Keratinocyte (primary cell): ENCODE data around the gene CEP170B. TPM values are rescaled to one million over a fixed set of nuclear protein-coding genes. Genes with fewer than 3 reads are reported as not detected.

Experiments used
- DNase-seq: peaks from one replicate; pipeline ENCODE4 v3.0.0-alpha.2; 2011; ENCODE audit warnings: low read depth, missing footprints, low spot score
- FAIRE-seq: peaks from 2 replicates; lab custom pipeline; 2011; peaks lifted over from hg19 to GRCh38; lab: Jason Lieb, UNC
- H2AFZ ChIP-seq: 2 replicates; pipeline ENCODE4 v1.6.0; 2012; ENCODE audit warnings: low read length, control low read depth, inconsistent platforms; ENCODE audit not compliant: control insufficient read depth
- H3K27ac ChIP-seq: 2 replicates; pipeline ENCODE4 v1.5.1; 2011; ENCODE audit warnings: low read length; ENCODE audit not compliant: control insufficient read depth, insufficient read depth
- H3K27me3 ChIP-seq: 3 replicates; pipeline ENCODE4 v1.6.0; 2011; ENCODE audit warnings: low read length; ENCODE audit not compliant: control insufficient read depth, insufficient read depth; ENCODE audit errors: extremely low read depth
- H3K36me3 ChIP-seq, 2 experiments: 2 replicates in 1 of 2; 3 replicates in 1 of 2; pipeline ENCODE4 v1.5.1; 2011; ENCODE audit warnings: low read length in 2 of 2, mild to moderate bottlenecking in 1 of 2; ENCODE audit not compliant: control insufficient read depth in 2 of 2, insufficient read depth in 2 of 2; ENCODE audit errors: extremely low read depth in 1 of 2
- H3K4me1 ChIP-seq: 3 replicates; pipeline ENCODE4 v1.5.1; 2011; ENCODE audit warnings: low read length; ENCODE audit not compliant: control insufficient read depth, insufficient read depth; ENCODE audit errors: extremely low read depth
- H3K4me2 ChIP-seq: 3 replicates; pipeline ENCODE4 v1.6.0; 2011; ENCODE audit warnings: low read depth, low read length; ENCODE audit not compliant: control insufficient read depth, insufficient read depth; ENCODE audit errors: extremely low read depth
- H3K4me3 ChIP-seq, 3 experiments: fragments of 200-600 bp in 1 of 3; sonication (generic) in 1 of 3; 2 replicates in 2 of 3; 3 replicates in 1 of 3; pipeline ENCODE4 v1.5.1; 2011 to 2016; ENCODE audit warnings: low read length in 3 of 3, mild to moderate bottlenecking in 3 of 3, control low read depth in 2 of 3, inconsistent platforms in 1 of 3, low read depth in 1 of 3, mixed read lengths in 1 of 3, mixed run types in 1 of 3, moderate library complexity in 1 of 3; ENCODE audit not compliant: control insufficient read depth in 2 of 3, insufficient read depth in 2 of 3; ENCODE audit errors: extremely low read depth in 1 of 3
- H3K79me2 ChIP-seq: 2 replicates; pipeline ENCODE4 v1.6.0; 2012; ENCODE audit warnings: low read length; ENCODE audit not compliant: control insufficient read depth, insufficient read depth
- H3K9ac ChIP-seq: 3 replicates; pipeline ENCODE4 v1.6.0; 2011; ENCODE audit warnings: low read length; ENCODE audit not compliant: control insufficient read depth, insufficient read depth; ENCODE audit errors: extremely low read depth
- H3K9me1 ChIP-seq: 3 replicates; pipeline ENCODE4 v1.6.0; 2011; ENCODE audit warnings: low read length; ENCODE audit not compliant: control insufficient read depth, insufficient read depth; ENCODE audit errors: extremely low read depth
- H3K9me3 ChIP-seq: 2 replicates; pipeline ENCODE4 v1.5.1; 2012; ENCODE audit warnings: low read depth, low read length; ENCODE audit not compliant: control insufficient read depth
- H4K20me1 ChIP-seq: 3 replicates; pipeline ENCODE4 v1.6.0; 2011; ENCODE audit warnings: low read length; ENCODE audit not compliant: control insufficient read depth, insufficient read depth; ENCODE audit errors: extremely low read depth
- EZH2 ChIP-seq: IDR thresholded peaks from one replicate; pipeline ENCODE4 v1.6.1; 2012; ENCODE audit warnings: inconsistent platforms, mild to moderate bottlenecking, low read length, moderate library complexity
- dilution Hi-C: fragments of 300-500 bp; cut with MboI; formaldehyde crosslinking; loops from one replicate; pipeline ENCODE4 v1.7.0; 2020; ENCODE audit warnings: low sequenced_read_pairs; ENCODE audit not compliant: extremely low pct_ligation_motif_present
- polyA plus RNA-seq, 5 experiments: library from polyadenylated mRNA; depleted of rRNA in 3 of 5; stranded (reverse) in 3 of 5; stranded (forward) in 1 of 5; unstranded in 1 of 5; fragments of >200 nt; gene quantifications; 1 replicate in 1 of 5; 2 replicates in 3 of 5; 3 replicates in 1 of 5; pipeline versions ENCODE4 v1.2.1 to v1.2.3, GENCODE V29; 2011 to 2012; ENCODE audit warnings: missing spikeins in 2 of 5, low read depth in 1 of 5, low replicate concordance in 1 of 5
- TF ChIP-seq, protein P1 (sequence below), 3 experiments: IDR thresholded peaks in 1 of 3; conservative IDR thresholded peaks in 1 of 3; optimal IDR thresholded peaks in 1 of 3; 2 replicates in 2 of 3; 3 replicates in 1 of 3; pipeline versions ENCODE3 to v1.5.1; 2011; ENCODE audit warnings: low read length in 3 of 3, mild to moderate bottlenecking in 3 of 3, moderate library complexity in 2 of 3, control low read depth in 1 of 3, inconsistent platforms in 1 of 3; ENCODE audit not compliant: insufficient read depth in 2 of 3; ENCODE audit errors: extremely low read depth in 1 of 3

Gene CEP170B
- polyA plus RNA-seq, 1 donor (not counting 4 experiments of a cell fraction or from before 2014, with no cell fraction given): 8.7 TPM

DNA sequence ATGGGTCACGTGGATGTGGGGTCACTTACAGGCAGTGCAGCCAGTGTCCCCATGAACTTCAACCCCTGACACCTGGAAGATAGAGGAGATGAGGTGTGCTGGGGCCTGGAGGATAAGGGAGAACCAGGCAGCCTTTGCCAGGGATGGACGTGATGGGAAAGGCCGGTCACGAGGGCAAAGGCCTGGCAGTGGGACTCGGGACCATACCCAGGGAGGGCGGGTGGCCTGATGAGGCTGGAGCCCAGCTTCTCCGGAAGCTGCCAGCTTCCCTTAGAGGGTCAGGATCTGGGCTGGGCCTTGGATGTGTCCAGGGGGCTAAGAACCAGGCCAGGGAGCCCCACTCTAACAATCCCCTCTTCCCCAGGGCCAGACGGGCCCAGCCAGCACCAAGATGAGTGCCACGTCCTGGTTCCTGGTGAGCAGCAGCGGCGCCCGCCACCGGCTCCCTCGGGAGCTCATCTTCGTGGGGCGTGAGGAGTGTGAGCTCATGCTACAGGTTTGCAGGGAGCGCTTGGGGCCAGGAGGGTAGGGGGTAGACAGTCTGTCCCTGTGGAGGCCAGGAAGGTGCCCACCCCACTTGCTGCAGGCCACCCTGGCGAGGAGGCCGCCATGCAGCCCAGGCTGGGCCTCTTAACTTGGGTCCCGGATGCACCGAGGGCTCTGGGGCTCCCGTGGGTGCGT lies 3.1 kb downstream of the CEP170B start:
- Histone ChIP-seq H3K36me3 (peaks cover 10 to 18% of the 10 kb centered on the region in 2 experiments), H4K20me1 (peaks cover 44% of the 10 kb centered on the region), H3K27ac (no peak overlapping the region), H3K4me2 (no peak overlapping the region), H2AFZ (no peak overlapping the region), H3K4me3 (no peak overlapping the region), H3K9me3 (no peaks in the 10 kb centered on the region), H3K9ac (no peak overlapping the region), H3K4me1 (peaks cover 26% of the 10 kb centered on the region), H3K9me1 (peaks cover 7% of the 10 kb centered on the region), H3K79me2 (peaks cover 78% of the 10 kb centered on the region), H3K27me3 (no peaks in the 10 kb centered on the region)
- dilution Hi-C loops: no loop called here
- DNase-seq: no peak
- TF ChIP-seq, protein P1, sequence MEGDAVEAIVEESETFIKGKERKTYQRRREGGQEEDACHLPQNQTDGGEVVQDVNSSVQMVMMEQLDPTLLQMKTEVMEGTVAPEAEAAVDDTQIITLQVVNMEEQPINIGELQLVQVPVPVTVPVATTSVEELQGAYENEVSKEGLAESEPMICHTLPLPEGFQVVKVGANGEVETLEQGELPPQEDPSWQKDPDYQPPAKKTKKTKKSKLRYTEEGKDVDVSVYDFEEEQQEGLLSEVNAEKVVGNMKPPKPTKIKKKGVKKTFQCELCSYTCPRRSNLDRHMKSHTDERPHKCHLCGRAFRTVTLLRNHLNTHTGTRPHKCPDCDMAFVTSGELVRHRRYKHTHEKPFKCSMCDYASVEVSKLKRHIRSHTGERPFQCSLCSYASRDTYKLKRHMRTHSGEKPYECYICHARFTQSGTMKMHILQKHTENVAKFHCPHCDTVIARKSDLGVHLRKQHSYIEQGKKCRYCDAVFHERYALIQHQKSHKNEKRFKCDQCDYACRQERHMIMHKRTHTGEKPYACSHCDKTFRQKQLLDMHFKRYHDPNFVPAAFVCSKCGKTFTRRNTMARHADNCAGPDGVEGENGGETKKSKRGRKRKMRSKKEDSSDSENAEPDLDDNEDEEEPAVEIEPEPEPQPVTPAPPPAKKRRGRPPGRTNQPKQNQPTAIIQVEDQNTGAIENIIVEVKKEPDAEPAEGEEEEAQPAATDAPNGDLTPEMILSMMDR (optimal IDR thresholded peaks at IDR 0.05 in 1 of 3, IDR thresholded peaks at IDR 0.05 in 1 of 3, conservative IDR thresholded peaks at IDR 0.05 in 1 of 3; ENCODE audit: extremely low read depth in 1 of 3, insufficient read depth in 2 of 3, low read length in 3 of 3): no peak
- no peak for TF ChIP-seq EZH2
- FAIRE-seq: no peak

DNA sequence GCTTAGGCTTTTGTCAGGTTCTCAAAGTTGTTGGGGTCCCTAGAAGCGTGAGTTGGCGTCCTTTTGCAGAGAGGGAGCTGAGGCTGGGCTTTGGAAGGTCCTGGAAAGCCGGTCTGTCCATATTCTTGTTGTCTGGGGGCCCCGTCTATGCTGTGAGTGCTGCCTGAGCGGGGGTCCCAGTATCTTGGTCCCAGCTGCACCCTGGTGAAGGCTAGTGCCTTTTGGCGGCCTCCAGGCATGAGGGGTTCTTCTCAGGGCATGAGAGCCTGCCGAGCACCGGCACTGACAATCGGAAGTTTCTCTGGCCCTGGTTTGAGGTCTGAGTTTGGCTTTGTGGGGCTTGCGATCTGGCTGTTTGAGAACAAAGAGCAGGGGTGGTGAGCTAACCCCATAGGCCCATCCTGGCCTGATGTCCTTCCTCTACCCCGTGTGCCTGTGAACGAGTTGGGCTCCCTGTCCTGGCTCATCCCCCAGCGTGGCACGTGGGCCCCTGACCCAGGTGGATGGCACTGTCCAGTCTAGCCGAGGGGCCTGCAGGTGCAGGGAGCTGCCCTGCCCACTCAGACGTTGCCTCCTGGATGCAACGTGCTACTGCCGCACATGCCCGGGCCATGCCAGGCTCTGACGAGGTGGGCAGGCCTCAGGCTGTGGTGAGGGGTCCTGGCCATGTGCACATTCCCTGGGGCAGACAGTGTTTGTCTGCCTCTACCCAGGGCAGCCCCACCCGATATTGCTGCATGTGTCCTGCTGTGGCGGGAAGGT lies 3.9 kb downstream of the CEP170B start:
- peaks cover 7% of the 10 kb centered on the region for H3K9me1 ChIP-seq
- H3K27me3 ChIP-seq: no peaks in the 10 kb centered on the region
- H3K9ac ChIP-seq: no peak overlapping the region
- no peaks in the 10 kb centered on the region for H3K9me3 ChIP-seq
- no peak overlapping the region for H2AFZ ChIP-seq
- H3K4me1 ChIP-seq: peaks cover 34% of the 10 kb centered on the region
- no peak for DNase-seq
- H3K4me2 ChIP-seq: no peak overlapping the region
- no peak for FAIRE-seq
- dilution Hi-C loops: no loop called here
- H4K20me1 ChIP-seq: peaks cover 52% of the 10 kb centered on the region
- peaks cover 10 to 20% of the 10 kb centered on the region in 2 experiments for H3K36me3 ChIP-seq
- no peak overlapping the region for H3K27ac ChIP-seq
- no peak for TF ChIP-seq EZH2
- TF ChIP-seq, protein P1 (optimal IDR thresholded peaks at IDR 0.05 in 1 of 3, IDR thresholded peaks at IDR 0.05 in 1 of 3, conservative IDR thresholded peaks at IDR 0.05 in 1 of 3; ENCODE audit: extremely low read depth in 1 of 3, insufficient read depth in 2 of 3, low read length in 3 of 3): no peak
- peaks cover 84% of the 10 kb centered on the region for H3K79me2 ChIP-seq
- no peak overlapping the region for H3K4me3 ChIP-seq
